Heart left ventricle (tissue), 16 donors: ENCODE data around the gene OSGEP. TPM values are rescaled to one million over a fixed set of nuclear protein-coding genes. Genes with fewer than 3 reads are reported as not detected.

Source experiments
- ATAC-seq, 4 donors: fragments of 200-7000 bp; cut with Tn5 transposase; one replicate each; pipeline ENCODE4 v1.9.1; 2020 to 2022; ENCODE audit warnings: moderate library complexity in 4 of 4, mild to moderate bottlenecking in 3 of 4, moderate number of reproducible peaks in 1 of 4
- DNase-seq, 5 donors: peaks; one replicate each; pipeline ENCODE4 v3.0.0-alpha.2; 2020
- H3K27ac ChIP-seq, 12 donors: fragments of 200-600 bp; sonication (generic) in 4 of 12; one replicate each; pipeline versions ENCODE4 v1.5.0 to v1.8.0; 2016 to 2022; ENCODE audit warnings: mild to moderate bottlenecking in 2 of 12
- H3K27me3 ChIP-seq, 9 donors: fragments of 200-600 bp; sonication (generic) in 2 of 9; one replicate each; pipeline versions ENCODE4 v1.5.1 to v1.8.0; 2016 to 2022; ENCODE audit warnings: mild to moderate bottlenecking in 3 of 9
- H3K36me3 ChIP-seq, 9 donors: fragments of 200-600 bp; sonication (generic) in 2 of 9; one replicate each; pipeline versions ENCODE4 v1.5.0 to v1.8.0; 2018 to 2022; ENCODE audit warnings: mild to moderate bottlenecking in 2 of 9
- H3K4me1 ChIP-seq, 12 donors: fragments of 200-600 bp; sonication (generic) in 4 of 12; one replicate each; pipeline versions ENCODE4 v1.5.0 to v1.8.0; 2016 to 2022; ENCODE audit warnings: mild to moderate bottlenecking in 3 of 12
- H3K4me3 ChIP-seq, 12 donors: fragments of 200-600 bp; sonication (generic) in 4 of 12; one replicate each; pipeline versions ENCODE4 v1.5.0 to v1.8.0; 2017 to 2022; ENCODE audit warnings: mild to moderate bottlenecking in 9 of 12, moderate library complexity in 4 of 12
- H3K9me3 ChIP-seq, 12 donors: fragments of 200-600 bp; sonication (generic) in 4 of 12; one replicate each; pipeline versions ENCODE4 v1.5.0 to v1.8.0; 2016 to 2022; ENCODE audit warnings: mild to moderate bottlenecking in 1 of 12
- CTCF ChIP-seq, 12 donors: fragments of 200-600 bp; sonication (generic) in 4 of 12; IDR thresholded peaks; one replicate each; pipeline versions ENCODE4 v1.5.0 to v1.8.0; 2018 to 2022; ENCODE audit warnings: antibody characterized with exemption in 12 of 12, mild to moderate bottlenecking in 5 of 12
- POLR2A ChIP-seq, 2 donors: fragments of 450-650 bp; IDR thresholded peaks; one replicate each; pipeline ENCODE4 v1.6.1; 2017; ENCODE audit warnings: antibody characterized with exemption in 2 of 2, mild to moderate bottlenecking in 2 of 2, moderate library complexity in 2 of 2
- WGBS, 4 donors: extraction: QIAGEN DNeasy Blood & Tissue Kit in 2 of 4; methylation state at CpG; one replicate each; pipeline versions ENCODE4 v1.1.5 to v1.1.7; 2013 to 2018; 5-methylcytosine and 5-hydroxymethylcytosine counted together
- intact Hi-C, 10 donors: fragments of 100-400 bp; cut with DNase I; formaldehyde crosslinking; loops; one replicate each; pipeline versions ENCODE4 v1.11.1 to v1.14.2; 2022
- polyA plus RNA-seq, 2 donors: library from polyadenylated mRNA; stranded (reverse); fragments of 200-250 nt; gene quantifications; one replicate each; pipeline ENCODE4 v1.2.3, GENCODE V29; 2013
- total RNA-seq, 9 donors: library from RNA; depleted of rRNA in 2 of 9; stranded (reverse); fragments of >200 nt in 2 of 9; fragmentation: NEBNext Ultra II Directional in 3 of 9; extraction: Animal tissue kit (Norgen Biotek cat#: 25700) in 3 of 9; gene quantifications; one replicate each; pipeline versions ENCODE4 v1.1.0 to v1.2.4, GENCODE V29; 2016 to 2023
- donor health status: ischemic (EF 13 %, LVEDD 7.1; RV severe dilation, severe dysfunction).
- donor health status: healthy with polysubstance abuse.
- donor health status: DM: no; HTN: yes; CAD: no.
- donor health status: DM: no; HTN: no; CAD: no.
- donor health status: ischemic (EF 25% LVEDD 6.9; RV normal size, moderate dysfunction).
- donor health status: ischemic (EF 25% LVEDD 5.7; RV mildly dilated, moderate dysfunction).
- donor health status: healthy.
- donor health status: DM: yes; HTN: yes; CAD: no.
- donor health status: ischemic (EF 35%, LVEDD 5.7; RV mildly dilated, moderate dysfunction).
- donor health status: nonischemic (EF 11% LVEDD 7.7; RV severe dilation, severe dysfunction).
- donor health status: DM: yes; HTN: yes; CAD: no.
- donor health status: PGD.
- donor health status: ischemic (EF 29% LVEDD 5.4; RV normal size, mild dysfunction).
- donor health status: nonischemic (EF 23%, LVEDD 6.1; RV moderate dilation, normal function).

The OSGEP gene
- total and polyA plus RNA-seq, 11 donors: 16.1 to 40.9 (median 21.6) TPM

GRCh38 chr14:20421267-20421666 is 33.3 kb downstream of the OSGEP start:
- Histone ChIP-seq H3K36me3 (no peaks in the 10 kb centered on the region), H3K27ac (no peak overlapping the region), H3K9me3 (no peaks in the 10 kb centered on the region), H3K4me1 (peaks cover 0 to 18% (median 0%) of the 10 kb centered on the region in 12 donors), H3K4me3 (no peak overlapping the region), H3K27me3 (no peaks in the 10 kb centered on the region)
- no peak for TF ChIP-seq CTCF (IDR thresholded peaks at IDR 0.05)
- TF ChIP-seq POLR2A (IDR thresholded peaks at IDR 0.05): no peak
- no peak for ATAC-seq
- 43 to 51% (median 46%) methylated on average over 2 of the region's 2 CpGs for WGBS, 4 donors
- DNase-seq: no peak
- intact Hi-C loops: no loop called here

GRCh38 chr14:20419419-20419818 is 35.2 kb downstream of the OSGEP start:
- Histone ChIP-seq H3K27me3 (no peaks in the 10 kb centered on the region), H3K36me3 (no peaks in the 10 kb centered on the region), H3K4me1 (peaks cover 0 to 19% (median 0%) of the 10 kb centered on the region in 12 donors), H3K9me3 (no peaks in the 10 kb centered on the region), H3K27ac (peak overlapping the region in 1 of 12 donors; percentile 24), H3K4me3 (no peak overlapping the region)
- ATAC-seq: peak in 1 of 4 donors; percentile 36
- DNase-seq: no peak
- WGBS, 4 donors: 35 to 64% (median 41%) methylated on average over 1 of the region's 1 CpG
- intact Hi-C loops: loop anchor here in 6 of 10 donors (5.0 to 10.0 kb wide), 4 partner anchors 33 to 265 kb away; partner anchors contain the start of genes RNASE4 (in 5 of the 6), ANG (in 3 of the 6) and OSGEP (in 1 of the 6)
- TF ChIP-seq POLR2A (IDR thresholded peaks at IDR 0.05) (no peak), CTCF (IDR thresholded peaks at IDR 0.05) (no peak)

- H3K36me3 ChIP-seq: no peaks in the 10 kb centered on the region
- no peak overlapping the region for H3K27ac ChIP-seq
- intact Hi-C loops: loop anchor here in 6 of 10 donors (5.0 to 10.0 kb wide), 4 partner anchors 34 to 266 kb away; partner anchors contain the start of genes RNASE4 (in 5 of the 6), ANG (in 3 of the 6) and OSGEP (in 1 of the 6)
- TF ChIP-seq CTCF (IDR thresholded peaks at IDR 0.05) (no peak), POLR2A (IDR thresholded peaks at IDR 0.05) (no peak)
- no peaks in the 10 kb centered on the region for H3K27me3 ChIP-seq
- no peaks in the 10 kb centered on the region for H3K9me3 ChIP-seq
- no peak for ATAC-seq
- H3K4me1 ChIP-seq: peaks cover 0 to 27% (median 5%) of the 10 kb centered on the region in 12 donors
- H3K4me3 ChIP-seq: no peak overlapping the region
- 87 to 96% (median 92%) methylated on average over 2 of the region's 2 CpGs for WGBS, 4 donors
- no peak for DNase-seq
Observed at GRCh38 chr14:20418501-20418909, 36.1 kb downstream of the OSGEP start.

GRCh38 chr14:20417250-20418186 is 37.1 kb downstream of the OSGEP start:
- intact Hi-C loops: loop anchor here in 6 of 10 donors (5.0 to 10.0 kb wide), 4 partner anchors 35 to 267 kb away; partner anchors contain the start of genes RNASE4 (in 5 of the 6), ANG (in 3 of the 6) and OSGEP (in 1 of the 6)
- Histone ChIP-seq H3K36me3 (no peaks in the 10 kb centered on the region), H3K4me1 (peaks cover 0 to 27% (median 5%) of the 10 kb centered on the region in 12 donors), H3K27me3 (no peaks in the 10 kb centered on the region), H3K9me3 (no peaks in the 10 kb centered on the region), H3K27ac (no peak overlapping the region), H3K4me3 (no peak overlapping the region)
- 71 to 82% (median 80%) methylated on average over 7 of the region's 7 CpGs for WGBS, 4 donors
- TF ChIP-seq CTCF (IDR thresholded peaks at IDR 0.05) (no peak), POLR2A (IDR thresholded peaks at IDR 0.05) (no peak)
- DNase-seq: no peak
- no peak for ATAC-seq
